HG03432 (cell line): ENCODE results near the gene MRPS35.

ENCODE experiments used
- ATAC-seq: cut with Tn5 transposase; IDR thresholded peaks from one replicate; pipeline ENCODE4 v1.9.1; 2021; ENCODE audit warnings: mild to moderate bottlenecking, moderate library complexity; ENCODE audit not compliant: unreplicated experiment

MRPS35 gene

DNA sequence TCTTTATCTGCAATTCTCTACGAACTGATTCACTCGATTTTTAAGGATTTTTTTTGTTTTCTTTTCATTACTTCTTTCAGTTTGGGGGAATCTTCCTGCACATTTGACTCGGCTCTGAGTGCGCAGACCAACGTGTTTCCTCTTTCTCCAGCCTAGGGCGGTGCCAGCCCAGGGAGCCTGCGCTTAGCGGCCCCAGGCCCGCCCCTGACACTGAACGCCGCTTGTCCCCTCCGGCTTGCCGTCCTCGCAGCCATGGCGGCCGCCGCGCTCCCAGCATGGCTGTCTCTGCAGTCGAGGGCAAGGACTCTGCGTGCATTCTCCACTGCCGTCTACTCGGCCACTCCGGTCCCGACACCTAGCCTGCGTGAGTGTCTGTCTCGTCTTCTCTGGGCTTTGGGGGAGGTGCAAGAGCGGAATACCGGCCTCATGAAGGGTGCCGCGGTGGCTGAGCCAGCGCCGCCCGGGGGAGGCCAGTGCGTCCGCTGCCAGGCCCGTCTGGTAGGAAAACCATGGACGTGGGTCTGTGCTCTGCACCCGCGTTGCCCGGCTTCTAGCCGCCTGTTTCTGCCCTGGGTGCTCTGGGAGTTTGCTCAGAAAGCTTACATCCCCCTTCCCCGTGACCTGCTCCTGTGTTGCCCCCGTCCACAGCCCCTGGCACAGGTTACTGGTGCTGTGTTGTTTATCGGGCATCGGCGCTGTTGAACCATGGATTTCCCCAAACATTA, at the start of gene MRPS35:
TSS of gene MRPS35 (plus strand) at position 241 of the 725 bp plus-strand sequence. CDS start at position 253, 12 bp downstream.
- peak; percentile 98 for ATAC-seq

DNA sequence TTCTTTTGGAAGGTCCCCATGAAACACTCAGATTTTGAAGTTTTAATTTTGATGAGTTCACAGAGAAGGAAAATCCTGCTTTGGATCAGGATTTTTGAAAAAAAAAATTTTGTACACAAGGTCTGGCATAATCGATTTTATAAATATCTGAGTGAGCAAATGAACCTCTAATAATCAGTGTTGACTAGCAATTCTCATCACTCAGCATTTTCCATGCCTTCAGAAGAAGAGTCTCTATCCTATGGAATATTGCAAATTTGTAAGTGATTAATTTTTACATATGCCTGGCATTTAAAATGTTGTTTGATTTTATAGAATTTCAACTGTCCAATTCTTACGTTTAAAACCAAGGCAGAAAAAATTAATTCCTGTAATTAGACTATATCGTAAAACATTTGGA, 44.9 kb upstream of the MRPS35 start:
- ATAC-seq = no peak

DNA sequence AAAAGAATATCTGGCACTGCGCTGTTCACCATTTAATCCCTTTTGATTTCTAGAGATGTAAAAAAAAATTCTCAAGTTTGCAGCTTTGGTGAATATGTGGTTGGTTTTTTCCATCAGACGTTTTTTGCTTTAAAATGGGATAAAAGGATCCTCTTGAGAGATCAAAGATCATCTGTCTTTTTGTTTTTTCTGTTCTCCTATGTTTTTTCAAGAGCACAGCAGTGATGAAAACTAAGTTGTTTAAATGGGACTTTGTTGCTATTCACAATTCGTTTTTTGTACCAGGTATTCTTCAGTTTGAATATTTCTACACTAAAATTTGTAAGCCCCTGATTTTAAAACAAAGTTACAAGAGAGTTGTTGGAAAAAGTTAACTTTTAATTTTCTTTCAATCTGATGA, 44.1 kb upstream of the MRPS35 start:
- no peak for ATAC-seq

DNA sequence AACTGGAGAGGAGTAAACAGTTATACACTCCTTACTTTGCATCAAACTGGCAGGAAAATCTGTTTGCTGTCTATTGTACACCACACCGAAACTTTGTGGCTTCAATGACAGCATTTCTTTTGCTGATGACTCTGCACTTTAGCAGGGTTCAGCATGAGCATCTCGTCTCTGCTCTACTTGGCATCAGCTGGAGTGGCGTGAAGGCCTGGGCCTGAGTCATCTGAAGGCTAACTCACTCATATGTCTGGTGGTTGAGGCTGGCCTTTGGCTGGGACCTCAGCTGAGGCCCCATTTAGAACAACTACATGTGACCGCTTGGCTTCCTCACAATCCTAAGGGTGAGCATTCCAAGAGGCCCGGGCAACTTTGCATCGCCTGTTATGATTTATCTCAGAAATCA, 43.1 kb upstream of the MRPS35 start:
- no peak for ATAC-seq

DNA sequence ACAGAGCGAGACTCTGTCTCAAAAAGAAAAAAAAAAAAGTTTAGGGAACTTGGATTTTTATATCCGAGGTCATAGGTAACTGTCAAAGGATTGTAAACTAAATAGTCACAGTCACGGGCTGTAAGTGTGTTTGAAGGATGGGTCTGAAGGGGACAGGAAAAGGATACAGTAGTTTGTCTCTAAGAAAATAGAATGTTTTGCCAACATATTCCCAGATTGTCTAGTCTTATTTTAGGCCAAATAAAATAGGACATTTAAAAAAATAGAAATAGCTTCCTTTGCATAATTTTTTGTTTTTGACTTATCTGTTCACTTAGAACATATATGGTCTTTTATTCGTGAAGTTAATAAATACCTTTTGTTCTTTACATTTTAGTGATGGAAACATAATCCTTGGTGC, 38.6 kb upstream of the MRPS35 start:
- no peak for ATAC-seq

DNA sequence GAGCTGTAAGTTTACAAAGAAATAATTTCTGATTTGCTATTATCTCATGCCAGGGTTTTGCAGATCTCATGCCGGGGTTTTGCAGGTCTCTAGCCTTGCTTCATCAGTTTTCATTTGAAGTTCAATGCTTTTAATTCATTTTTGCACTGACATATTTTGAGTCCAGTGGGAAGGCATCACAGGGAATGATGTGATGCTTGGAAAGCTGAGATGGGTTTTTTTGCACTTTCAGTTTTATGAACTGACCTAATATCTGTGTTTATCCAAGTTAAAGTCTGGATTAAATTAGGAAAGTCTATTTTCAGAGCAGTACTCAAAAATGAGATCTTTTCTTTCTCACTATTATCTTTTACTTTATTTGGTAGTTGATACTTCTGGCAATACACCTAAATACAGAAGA, 38.0 kb upstream of the MRPS35 start:
- ATAC-seq = no peak

DNA sequence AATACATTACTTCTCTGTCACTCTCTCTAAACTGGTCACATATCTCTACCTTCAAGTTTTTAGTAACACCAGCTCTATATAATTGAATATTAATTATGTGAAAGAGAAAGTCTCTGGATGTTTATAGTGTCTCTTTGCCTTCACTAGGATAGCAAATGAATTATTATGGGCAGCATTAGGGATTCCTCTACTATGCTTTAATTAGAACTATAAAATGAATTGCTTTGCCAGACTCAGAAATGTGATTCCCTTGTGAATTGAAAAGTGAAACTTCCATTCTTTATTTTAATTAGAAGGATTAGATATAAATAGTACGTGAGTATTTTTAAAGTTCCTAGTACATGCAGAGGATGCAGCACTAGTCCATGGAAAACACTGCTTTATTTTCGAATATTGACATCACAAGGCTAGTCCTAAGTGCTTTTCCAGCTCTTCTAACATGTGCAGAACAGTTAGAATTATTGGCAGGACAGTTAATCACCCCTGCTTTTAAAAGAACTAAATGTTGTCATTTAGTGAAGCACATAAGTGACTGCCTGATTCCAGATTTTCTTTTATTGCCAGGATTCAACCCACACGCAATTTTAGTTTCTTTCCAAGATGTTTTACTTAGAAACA, 37.4 kb upstream of the MRPS35 start:
- no peak for ATAC-seq

DNA sequence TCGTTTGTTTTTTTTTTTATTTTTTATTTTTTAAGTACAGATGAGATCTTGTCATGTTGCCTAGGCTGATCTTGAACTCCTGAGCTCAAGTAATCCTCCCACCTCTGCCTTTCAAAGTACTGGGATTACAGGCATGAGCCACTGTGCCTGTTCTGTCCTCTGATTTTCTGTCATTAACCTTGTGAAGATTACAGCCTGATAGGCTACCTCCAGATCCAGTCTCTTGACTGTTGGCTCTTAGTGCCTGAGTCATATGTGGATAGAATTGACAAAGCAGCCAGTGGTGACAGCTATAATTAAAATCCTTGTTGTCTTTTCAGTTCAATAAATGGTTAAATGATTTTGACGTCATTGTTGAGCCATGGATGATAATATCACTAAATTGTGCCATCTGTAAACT, 35.6 kb upstream of the MRPS35 start:
- ATAC-seq = no peak

DNA sequence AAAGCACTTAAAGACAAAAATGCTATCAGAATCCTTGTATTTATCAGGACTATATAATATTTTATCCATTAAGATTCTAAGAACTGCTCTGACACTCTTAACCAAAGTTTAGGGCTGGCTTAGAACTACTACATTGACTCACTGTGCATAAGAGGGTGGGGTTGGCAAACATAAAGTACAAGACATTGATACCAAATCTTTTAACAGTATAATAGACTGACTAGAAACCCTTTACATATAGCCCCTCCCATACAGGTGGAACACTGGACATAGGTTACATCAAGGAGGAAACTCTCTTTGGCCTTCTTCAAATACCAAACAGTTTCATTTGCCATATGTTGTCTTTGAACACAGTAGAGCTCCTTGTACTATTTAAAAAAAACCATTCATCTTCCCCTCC, 30.0 kb upstream of the MRPS35 start:
- ATAC-seq = no peak

DNA sequence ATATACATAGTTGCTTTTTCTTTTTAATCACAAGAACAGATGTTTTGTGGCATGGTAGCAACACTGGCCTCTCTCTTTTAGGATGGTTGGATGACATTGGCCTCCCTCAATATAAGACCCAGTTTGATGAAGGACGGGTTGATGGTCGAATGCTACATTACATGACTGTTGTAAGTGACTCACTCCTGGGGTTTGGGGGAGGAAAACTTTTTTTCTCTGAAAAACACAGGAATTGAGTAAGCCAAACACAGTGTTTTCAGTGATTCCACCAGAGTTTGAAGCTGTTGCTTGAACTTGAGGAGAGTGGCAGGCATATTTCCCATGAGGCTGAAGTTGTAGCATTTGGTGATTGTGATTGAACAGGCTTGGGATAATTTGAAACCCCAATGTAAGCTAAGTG, 28.1 kb upstream of the MRPS35 start:
- ATAC-seq = no peak

DNA sequence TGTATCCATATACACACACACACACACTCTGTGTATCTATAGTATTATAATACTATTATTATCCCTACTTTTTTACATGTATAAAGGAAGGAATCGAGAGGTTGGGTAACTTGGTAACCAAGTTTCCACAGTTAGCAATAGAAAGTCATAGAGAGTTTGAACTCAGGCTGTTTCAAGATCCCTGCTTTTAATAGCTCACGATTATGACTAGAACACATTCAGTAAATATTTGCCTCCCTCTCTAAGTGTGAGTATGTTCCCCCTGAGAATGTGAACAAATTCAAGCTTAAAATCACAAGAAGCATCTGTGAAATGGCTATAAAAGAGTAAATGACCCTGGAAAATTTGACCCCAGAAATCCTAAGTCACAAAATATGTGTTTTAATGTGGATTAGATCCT, 25.4 kb upstream of the MRPS35 start:
- ATAC-seq = no peak

DNA sequence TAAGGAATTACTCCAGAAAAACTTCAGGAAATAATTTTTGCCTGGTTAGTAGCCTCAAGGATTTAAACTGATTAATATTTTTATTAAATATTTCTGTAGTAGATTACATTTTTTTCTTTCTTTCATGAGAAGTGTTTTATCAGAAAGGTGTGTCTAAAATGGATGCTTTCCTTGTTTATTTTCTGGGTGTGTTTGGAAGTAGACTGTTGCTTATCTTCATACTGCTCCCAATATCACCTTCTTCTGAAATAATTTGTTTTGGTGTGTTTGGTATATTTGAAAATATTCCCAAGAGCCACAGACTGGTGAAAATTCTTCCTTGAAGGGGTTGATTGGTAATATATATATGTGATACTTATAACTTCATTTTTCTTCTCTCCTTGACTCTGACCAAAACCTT, 24.5 kb upstream of the MRPS35 start:
- ATAC-seq = no peak

DNA sequence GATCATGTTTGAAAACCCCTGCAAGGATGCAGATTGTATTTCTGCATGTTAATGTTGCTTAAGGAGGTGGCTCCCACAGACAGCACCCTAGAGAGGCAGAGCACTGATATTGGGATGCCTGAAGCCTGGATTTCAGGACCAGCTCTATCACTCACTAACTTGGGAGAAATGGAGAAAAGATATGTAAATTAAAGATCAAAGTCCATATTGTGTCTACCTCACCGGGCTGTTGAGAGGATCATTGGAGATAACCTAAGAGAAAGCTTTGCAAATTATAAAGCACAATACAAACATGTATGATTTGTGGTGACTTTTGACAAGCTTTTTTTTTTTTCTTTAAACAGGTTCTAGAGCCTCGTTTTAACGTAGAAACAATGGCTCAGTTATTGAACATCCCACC, 22.0 kb upstream of the MRPS35 start:
- no peak for ATAC-seq

DNA sequence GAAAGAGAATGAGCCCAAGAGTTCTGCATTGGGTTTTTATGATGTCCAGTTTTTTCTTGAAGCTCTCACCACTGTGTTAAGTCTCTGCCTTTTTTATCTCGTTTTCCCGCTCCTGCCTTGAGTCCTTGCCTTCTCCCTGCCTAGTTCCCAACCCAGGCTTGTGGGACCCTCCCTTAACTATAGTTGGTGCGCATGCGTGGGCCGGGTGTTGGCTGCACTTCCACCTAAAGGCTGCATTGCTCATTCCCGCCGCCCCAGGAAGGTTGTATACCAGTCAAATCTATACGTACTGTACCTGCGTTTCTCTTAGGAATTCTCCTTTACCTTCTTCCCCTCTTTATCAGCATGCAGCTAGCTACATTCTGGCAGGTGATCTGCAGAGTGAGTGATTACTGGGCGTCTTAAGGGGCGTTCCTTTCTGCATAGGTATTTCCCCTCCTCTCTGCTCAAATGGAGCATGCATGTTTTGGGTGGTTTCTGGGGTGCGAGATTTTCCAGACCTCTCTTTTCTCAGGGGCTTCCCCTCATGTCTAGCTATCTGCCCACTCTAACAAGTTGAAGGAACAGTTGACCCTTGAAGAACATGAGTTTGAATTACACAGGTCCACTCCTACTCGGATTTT, 21.0 kb upstream of the MRPS35 start:
- no peak for ATAC-seq

DNA sequence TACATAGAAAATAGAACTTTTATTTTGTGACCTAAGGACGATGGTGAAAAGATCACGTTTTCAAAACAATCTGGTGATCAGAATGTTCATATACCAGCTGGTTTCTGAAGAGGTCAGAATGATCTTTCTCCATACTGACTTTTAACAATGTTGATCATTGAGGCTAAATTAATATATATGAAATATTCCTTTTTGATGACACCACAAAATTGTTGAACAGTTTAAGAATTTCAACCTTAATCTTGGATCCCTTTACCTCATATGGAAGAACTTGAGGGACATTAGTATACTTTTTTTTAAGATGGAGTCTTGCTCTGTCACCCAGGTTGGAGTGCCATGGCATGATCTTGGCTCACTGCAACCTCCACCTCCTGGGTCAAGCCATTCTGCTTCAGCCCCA, 17.2 kb upstream of the MRPS35 start:
- ATAC-seq = no peak

DNA sequence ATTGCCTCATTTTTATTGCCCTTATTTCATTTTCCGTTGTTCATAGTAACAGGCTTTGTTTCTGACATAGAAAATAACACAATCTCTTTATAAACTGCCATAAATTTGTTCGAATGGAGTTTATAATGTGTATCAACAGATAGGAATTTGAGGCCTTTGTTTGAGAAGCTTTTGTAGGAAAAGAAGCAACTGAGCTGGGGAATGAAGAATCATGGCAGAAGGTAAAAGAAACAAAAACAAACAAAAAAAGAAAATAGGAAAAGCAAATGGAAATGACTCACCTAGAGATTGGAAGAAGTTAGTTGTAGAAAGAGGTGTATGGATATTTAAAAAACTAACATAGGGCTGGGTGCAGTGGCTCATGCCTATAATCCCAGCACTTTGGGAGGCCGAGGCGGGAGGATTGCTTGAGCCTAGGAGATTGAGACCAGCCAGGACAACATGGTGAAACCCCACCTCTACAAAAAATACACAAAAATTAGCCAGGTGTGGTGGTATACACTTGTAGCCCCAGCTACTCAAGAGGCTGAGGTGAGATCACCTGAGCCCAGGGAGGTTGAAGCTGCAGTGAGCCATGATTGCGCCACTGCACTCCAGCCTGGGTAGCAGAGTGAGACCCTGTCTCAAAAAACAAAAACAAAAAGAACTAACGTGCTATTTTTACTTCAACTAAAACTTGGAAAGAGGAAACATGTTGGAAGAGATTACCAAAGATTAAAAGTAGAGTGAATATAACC, 14.9 kb upstream of the MRPS35 start:
- no peak for ATAC-seq

DNA sequence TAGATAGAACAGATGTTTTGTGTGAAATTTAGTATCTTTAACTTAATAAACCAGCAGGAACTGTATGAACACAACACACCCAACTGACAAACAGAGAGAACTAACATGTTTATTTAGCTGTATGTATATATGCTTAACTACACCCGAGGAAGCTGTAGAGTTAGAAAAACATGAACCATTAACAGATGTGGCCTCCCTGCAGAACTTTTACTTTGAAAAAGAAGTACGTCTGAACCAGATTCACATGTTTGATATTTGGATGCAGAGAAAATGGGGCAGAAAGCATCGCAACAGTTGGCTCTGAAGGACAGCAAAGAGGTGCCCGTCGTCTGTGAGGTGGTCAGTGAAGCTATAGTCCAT, 14.4 kb upstream of the MRPS35 start, which contains the start of gene REP15:
TSS of gene REP15 (plus strand) at position 155 of the 360 bp plus-strand sequence. CDS start at position 271, 116 bp downstream.
- ATAC-seq = no peak

DNA sequence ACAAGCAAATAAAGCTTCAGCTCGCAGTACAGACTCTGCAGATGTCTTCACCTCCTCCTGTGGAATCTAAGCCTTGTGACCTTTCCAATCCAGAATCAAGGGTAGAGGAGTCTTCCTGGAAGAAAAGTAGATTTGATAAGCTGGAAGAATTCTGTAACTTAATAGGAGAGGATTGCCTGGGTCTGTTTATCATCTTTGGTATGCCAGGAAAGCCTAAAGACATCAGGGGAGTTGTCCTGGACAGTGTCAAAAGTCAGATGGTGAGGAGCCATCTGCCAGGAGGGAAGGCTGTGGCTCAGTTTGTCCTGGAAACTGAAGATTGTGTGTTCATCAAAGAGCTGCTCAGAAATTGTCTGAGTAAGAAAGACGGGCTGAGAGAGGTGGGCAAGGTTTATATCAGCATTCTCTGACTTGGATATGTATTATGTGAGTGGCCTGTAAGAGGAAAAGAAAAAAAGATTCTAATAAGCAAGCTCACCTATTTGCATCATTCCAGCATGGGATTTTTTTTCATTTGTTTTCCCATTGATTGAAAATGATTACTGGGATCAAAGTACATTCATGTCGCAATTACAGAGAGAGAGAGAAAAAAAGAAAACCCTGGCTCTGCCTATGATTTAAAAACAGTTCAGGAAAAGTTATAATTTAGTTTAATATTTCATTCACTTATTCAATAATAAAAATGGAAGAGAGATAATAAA, 13.6 kb upstream of the MRPS35 start:
- no peak for ATAC-seq

DNA sequence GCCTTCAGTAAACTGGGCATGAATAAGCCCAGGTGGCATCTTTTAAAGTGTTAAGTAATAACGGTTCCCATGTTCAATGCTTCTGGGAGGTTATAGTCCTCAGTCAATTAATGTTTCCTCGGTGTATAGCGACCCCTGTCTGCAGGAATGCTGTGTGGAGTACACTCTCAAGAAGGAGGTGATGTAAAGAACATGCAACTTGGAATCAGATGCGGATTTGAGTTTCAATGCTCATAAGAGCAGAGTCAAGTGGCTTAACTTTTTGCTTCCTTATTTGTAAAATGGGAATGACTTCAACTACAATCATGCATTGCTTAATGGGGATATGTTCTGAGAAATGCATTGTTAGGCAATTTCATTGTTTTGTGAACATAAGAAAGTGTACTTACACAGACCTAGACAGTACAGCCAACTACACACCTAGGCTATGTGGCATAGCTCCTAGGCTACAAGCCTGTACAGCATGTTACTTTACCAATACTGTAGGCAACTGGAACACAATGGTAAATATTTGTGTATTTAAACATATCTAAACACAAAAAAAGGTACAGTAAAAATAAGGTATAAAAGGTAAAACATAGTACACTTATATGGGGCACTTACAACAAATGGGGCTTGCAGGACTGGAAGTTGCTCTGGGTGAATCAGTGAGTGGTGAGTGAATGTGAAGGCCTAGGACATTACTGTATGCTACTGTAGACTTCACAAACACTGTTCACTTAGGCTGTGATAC, 6.7 kb upstream of the MRPS35 start:
- peak; percentile 93 for ATAC-seq

DNA sequence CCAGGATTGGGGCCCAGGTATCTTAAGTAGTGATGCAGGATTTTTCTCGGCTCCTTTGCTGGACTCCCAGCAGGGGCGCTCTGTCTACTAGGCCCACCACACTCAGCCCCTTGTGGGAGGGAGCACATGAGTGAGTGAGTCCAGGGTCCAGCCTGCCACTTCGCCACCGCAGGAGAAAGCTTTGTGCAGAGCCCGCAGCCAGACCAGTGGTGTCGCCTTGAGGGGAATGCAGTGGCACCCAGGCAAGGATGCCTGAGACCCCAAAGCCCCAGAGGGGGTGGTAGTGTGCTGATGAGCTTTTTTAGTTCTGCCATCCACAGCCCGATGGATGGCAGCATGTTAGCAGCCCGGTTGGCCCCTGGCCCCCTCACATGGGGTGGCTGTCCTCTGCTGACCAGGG, 5.4 kb upstream of the MRPS35 start:
- ATAC-seq = no peak
